A549 (cell line): ENCODE measurements around the gene ABCA2. TPM values are rescaled to one million over a fixed set of nuclear protein-coding genes. Genes with fewer than 3 reads are reported as not detected.

Source experiments
- ATAC-seq, 2 experiments: fragments of 200-7000 bp in 1 of 2; fragments of >200 bp in 1 of 2; cut with Nextera tagmentation in 1 of 2; cut with Tn5 transposase in 1 of 2; 3 replicates each; pipeline versions ENCODE4 v1.8.0 to v1.9.1; 2018 to 2020; ENCODE audit warnings: mild to moderate bottlenecking in 1 of 2, moderate library complexity in 1 of 2
- CTCF ChIA-PET: fragments of 300-600 bp; sonication (Branson Sonifier 250); formaldehyde crosslinking; extraction: SDS; loops from one replicate; lab custom pipeline; 2021; ENCODE audit warnings: antibody characterized with exemption, inconsistent platforms; lab: Yijun Ruan, JAX
- POLR2A ChIA-PET: fragments of 350-600 bp; formaldehyde crosslinking; extraction: SDS; loops from one replicate; lab custom pipeline; 2021; ENCODE audit warnings: antibody characterized with exemption, inconsistent platforms; lab: Yijun Ruan, JAX
- DNase-seq, 2 experiments: peaks; one replicate each; pipeline versions ENCODE4 v3.0.0 to v3.0.0-alpha.2; 2011 to 2016; ENCODE audit warnings: low read depth in 1 of 2, low spot score in 1 of 2
- FAIRE-seq: peaks from 2 replicates; lab custom pipeline; 2011; peaks lifted over from hg19 to GRCh38; lab: Jason Lieb, UNC
- H3K27ac ChIP-seq, 2 experiments: fragments of >200 bp; sonication (Bioruptor Twin); formaldehyde crosslinking; 3 replicates each; pipeline ENCODE4 v1.5.1; 2016 to 2017
- H3K4me1 ChIP-seq: fragments of >200 bp; sonication (Bioruptor Twin); formaldehyde crosslinking; 3 replicates; pipeline ENCODE4 v1.6.1; 2016
- H3K4me2 ChIP-seq: fragments of >200 bp; sonication (Bioruptor Twin); formaldehyde crosslinking; 3 replicates; pipeline ENCODE4 v1.6.1; 2016
- H3K4me3 ChIP-seq: fragments of >200 bp; sonication (Bioruptor Twin); formaldehyde crosslinking; 3 replicates; pipeline ENCODE4 v1.5.1; 2016
- H3K9me3 ChIP-seq: fragments of >200 bp; sonication (Bioruptor Twin); formaldehyde crosslinking; 3 replicates; pipeline ENCODE4 v1.6.1; 2016
- BHLHE40 ChIP-seq: IDR thresholded peaks from 2 replicates; pipeline ENCODE4 v1.6.1; 2012; ENCODE audit warnings: low read depth, low read length, inconsistent platforms
- CBX2 ChIP-seq: fragments of 200-600 bp; sonication (generic); IDR thresholded peaks from 2 replicates; pipeline ENCODE4 v1.6.1; 2016; ENCODE audit warnings: low read depth, mild to moderate bottlenecking, borderline replicate concordance
- CEBPB ChIP-seq, 2 experiments: fragments of >200 bp in 1 of 2; sonication (Bioruptor Twin) in 1 of 2; formaldehyde crosslinking in 1 of 2; IDR thresholded peaks; 2 replicates each; pipeline ENCODE4 v1.6.1; 2012 to 2016
- CHD2 ChIP-seq: fragments of 150-350 bp; IDR thresholded peaks from 2 replicates; pipeline ENCODE4 v1.6.1; 2014; ENCODE audit warnings: low read length; ENCODE audit not compliant: partially characterized antibody
- CHD4 ChIP-seq: fragments of 200-600 bp; sonication (generic); IDR thresholded peaks from 2 replicates; pipeline ENCODE4 v1.6.1; 2016; ENCODE audit warnings: antibody characterized with exemption, mild to moderate bottlenecking, borderline replicate concordance
- CTCF ChIP-seq: fragments of >200 bp; sonication (Bioruptor Twin); formaldehyde crosslinking; IDR thresholded peaks from 3 replicates; pipeline ENCODE4 v1.5.1; 2016
- EHF ChIP-seq: fragments of 250-450 bp; sonication (Bioruptor Pico); IDR thresholded peaks from 2 replicates; pipeline ENCODE4 v1.5.0; 2020; ENCODE audit warnings: mild to moderate bottlenecking
- ESRRA ChIP-seq: fragments of 150-350 bp; IDR thresholded peaks from 2 replicates; pipeline ENCODE4 v1.6.1; 2014; ENCODE audit warnings: mild to moderate bottlenecking, low read length, borderline replicate concordance
- FOSB ChIP-seq: fragments of 250-450 bp; sonication (Bioruptor Pico); IDR thresholded peaks from 2 replicates; pipeline ENCODE4 v1.5.0; 2020; ENCODE audit warnings: mild to moderate bottlenecking, moderate library complexity
- GATA3 ChIP-seq: IDR thresholded peaks from 2 replicates; pipeline ENCODE4 v1.6.1; 2012; ENCODE audit warnings: borderline replicate concordance
- HEYL ChIP-seq: fragments of 250-450 bp; sonication (Bioruptor Pico); IDR thresholded peaks from 2 replicates; pipeline ENCODE4 v1.8.0; 2021; ENCODE audit warnings: mild to moderate bottlenecking, moderate library complexity
- HOXA7 ChIP-seq: fragments of 250-450 bp; sonication (Bioruptor Pico); IDR thresholded peaks from 2 replicates; pipeline ENCODE4 v1.5.0; 2020; ENCODE audit warnings: mild to moderate bottlenecking, moderate library complexity
- JUN ChIP-seq, 2 experiments: fragments of >200 bp; sonication (Bioruptor Twin); formaldehyde crosslinking; IDR thresholded peaks; 2 replicates in 1 of 2; 3 replicates in 1 of 2; pipeline ENCODE4 v1.6.1; 2016 to 2017
- MYC ChIP-seq: IDR thresholded peaks from 2 replicates; pipeline ENCODE4 v1.6.1; 2012; ENCODE audit warnings: mild to moderate bottlenecking, inconsistent platforms, low read length, improper control_type of control experiment, borderline replicate concordance
- NPAS2 ChIP-seq: fragments of 250-450 bp; sonication (Bioruptor Pico); IDR thresholded peaks from 2 replicates; pipeline ENCODE4 v1.8.0; 2022; ENCODE audit warnings: mild to moderate bottlenecking, moderate library complexity, borderline replicate concordance
- PHF8 ChIP-seq: fragments of 200-600 bp; sonication (generic); IDR thresholded peaks from 2 replicates; pipeline ENCODE4 v1.6.1; 2016; ENCODE audit warnings: low read depth, mild to moderate bottlenecking, antibody characterized with exemption, moderate library complexity, borderline replicate concordance
- POLR2A ChIP-seq: IDR thresholded peaks from 2 replicates; pipeline ENCODE4 v1.6.1; 2012; ENCODE audit warnings: mild to moderate bottlenecking, low read length
- POLR2AphosphoS2 ChIP-seq: conservative IDR thresholded peaks from 2 replicates; pipeline ENCODE4 v1.6.1; 2012; ENCODE audit warnings: low read length, improper control_type of control experiment, inconsistent platforms
- RAD21 ChIP-seq, 2 experiments: fragments of >200 bp in 1 of 2; sonication (Bioruptor Twin) in 1 of 2; formaldehyde crosslinking in 1 of 2; IDR thresholded peaks in 1 of 2; conservative IDR thresholded peaks in 1 of 2; 2 replicates in 1 of 2; 3 replicates in 1 of 2; pipeline ENCODE4 v1.6.1; 2012 to 2018; ENCODE audit warnings: inconsistent platforms in 1 of 2
- REST ChIP-seq: fragments of 200-600 bp; sonication (generic); IDR thresholded peaks from 2 replicates; pipeline ENCODE4 v1.6.1; 2016; ENCODE audit warnings: antibody characterized with exemption, mild to moderate bottlenecking, moderate library complexity
- RNF2 ChIP-seq: fragments of 200-600 bp; sonication (generic); IDR thresholded peaks from 2 replicates; pipeline ENCODE4 v1.6.1; 2016; ENCODE audit warnings: low read depth, mild to moderate bottlenecking, antibody characterized with exemption, moderate library complexity, borderline replicate concordance
- WGBS: methylation state at CpG from one replicate; pipeline ENCODE4 v1.1.6; 2017; ENCODE audit errors: missing lambda C conversion rate; 5-methylcytosine and 5-hydroxymethylcytosine counted together
- polyA plus RNA-seq, 4 experiments: library from polyadenylated mRNA; depleted of rRNA in 3 of 4; stranded (reverse); fragments of >200 nt; fragmentation: RNase III in 1 of 4; extraction: RNeasy Plus Mini Kit Qiagen cat#74134 plus additional on column Dnase treatment in 1 of 4; gene quantifications; 2 replicates in 3 of 4; 3 replicates in 1 of 4; pipeline ENCODE4 v1.2.3, GENCODE V29; 2011 to 2017

The ABCA2 gene
- polyA plus RNA-seq, 2 of the 4 experiments (the other 2 are of a cell fraction) = 8.3 to 24.7 TPM

GRCh38 chr9:136983656-136984314 lies 44.3 kb downstream of the ABCA2 start:
- H3K4me1 ChIP-seq = no peaks in the 10 kb centered on the region
- CTCF ChIA-PET = no interaction called here
- TF ChIP-seq NPAS2 (no peak), ESRRA (no peak), RNF2 (no peak), FOSB (CRISPR knock-in tag) (no peak), CTCF (no peak), HEYL (CRISPR knock-in tag) (no peak), REST (no peak), CHD4 (no peak)
- FAIRE-seq (no peak), ATAC-seq (no peak), DNase-seq (no peak)
- 83% methylated on average over 11 of the region's 11 CpGs for WGBS
- POLR2A ChIA-PET = no interaction called here
- H3K4me3 ChIP-seq = no peak overlapping the region
- H3K27ac ChIP-seq = no peak overlapping the region
- no peaks in the 10 kb centered on the region for H3K9me3 ChIP-seq
- no peak overlapping the region for H3K4me2 ChIP-seq

GRCh38 chr9:136983167-136983566 lies 44.9 kb downstream of the ABCA2 start:
- no peak overlapping the region for H3K4me3 ChIP-seq
- H3K4me1 ChIP-seq = no peaks in the 10 kb centered on the region
- DNase-seq = no peak
- TF ChIP-seq CBX2 (no peak), CHD2 (no peak), CTCF (no peak), JUN (IDR thresholded peaks at IDR 0.05) (no peak), HEYL (CRISPR knock-in tag) (no peak), BHLHE40 (no peak), MYC (no peak), POLR2A (no peak), PHF8 (no peak), EHF (no peak), RAD21 (conservative IDR thresholded peaks at IDR 0.05 in 1 of 2, IDR thresholded peaks at IDR 0.05 in 1 of 2) (no peak), POLR2AphosphoS2 (no peak), HOXA7 (CRISPR knock-in tag) (no peak), CEBPB (IDR thresholded peaks at IDR 0.05) (no peak), GATA3 (no peak)
- TF ChIP-seq, all 56 proteins: peak for 0
- FAIRE-seq (no peak), ATAC-seq (no peak)
- 78% methylated on average over 8 of the region's 9 CpGs for WGBS
- ChIA-PET POLR2A (no interaction called here), CTCF (interaction anchor here (1.0 kb wide), 1 partner anchor 32 kb away, joined by 3 read pairs; no protein-coding TSS in a partner anchor)
- no peak overlapping the region for H3K27ac ChIP-seq
- no peaks in the 10 kb centered on the region for H3K9me3 ChIP-seq
- no peak overlapping the region for H3K4me2 ChIP-seq
